Stomach (tissue), 9 donors: Measurements from ENCODE around the gene MUC15. TPM values are rescaled to one million over a fixed set of nuclear protein-coding genes. Genes with fewer than 3 reads are reported as not detected.

ENCODE experiments used
- DNase-seq, 2 donors: peaks; one replicate each; pipeline versions ENCODE4 v3.0.0 to v3.0.0-alpha.2; 2013 to 2019
- H3K27ac ChIP-seq, 5 donors: fragments of 200-600 bp in 4 of 5; sonication (generic) in 4 of 5; one replicate each; pipeline ENCODE4 v1.5.1; 2013 to 2019; ENCODE audit warnings: mild to moderate bottlenecking in 1 of 5, moderate library complexity in 1 of 5
- H3K27me3 ChIP-seq, 3 donors: fragments of 200-600 bp; sonication (generic); one replicate each; pipeline ENCODE4 v1.5.1; 2017 to 2019; ENCODE audit warnings: mixed run types in 1 of 3
- H3K36me3 ChIP-seq, 4 donors: fragments of 200-600 bp; sonication (generic); 1 replicate in 3 of 4; 2 replicates in 1 of 4; pipeline ENCODE4 v1.5.1; 2016 to 2019
- H3K4me1 ChIP-seq, 4 donors: fragments of 200-600 bp; sonication (generic); one replicate each; pipeline ENCODE4 v1.5.1; 2016 to 2019
- H3K4me3 ChIP-seq, 4 donors: fragments of 200-600 bp; sonication (generic) in 3 of 4; one replicate each; pipeline ENCODE4 v1.5.1; 2016 to 2019; ENCODE audit warnings: mild to moderate bottlenecking in 1 of 4
- H3K9me3 ChIP-seq, 4 donors: fragments of 200-600 bp; sonication (generic); one replicate each; pipeline ENCODE4 v1.5.1; 2016 to 2019
- EP300 ChIP-seq: sonication (generic); formaldehyde crosslinking; IDR thresholded peaks from one replicate; pipeline ENCODE4 v1.6.1; 2017; ENCODE audit warnings: antibody characterized with exemption
- POLR2A ChIP-seq, 4 donors: fragments of 450-650 bp; IDR thresholded peaks; one replicate each; pipeline ENCODE4 v1.6.1; 2016; ENCODE audit warnings: antibody characterized with exemption in 4 of 4, control low read depth in 2 of 4, mild to moderate bottlenecking in 1 of 4, moderate library complexity in 1 of 4
- POLR2AphosphoS5 ChIP-seq, 3 donors: sonication (generic); formaldehyde crosslinking; IDR thresholded peaks; one replicate each; pipeline ENCODE4 v1.6.1; 2016; ENCODE audit warnings: antibody characterized with exemption in 3 of 3
- WGBS, 5 donors: extraction: QIAGEN DNeasy Blood & Tissue Kit in 3 of 5; methylation state at CpG; one replicate each; pipeline versions ENCODE4 v1.1.5 to v1.1.7; 2013 to 2018; 5-methylcytosine and 5-hydroxymethylcytosine counted together
- intact Hi-C: fragments of 100-400 bp; cut with DNase I; formaldehyde crosslinking; loops from one replicate; pipeline ENCODE4 v1.15.1; 2023; ENCODE audit warnings: low total_unique reads
- polyA plus RNA-seq, 3 donors: library from polyadenylated mRNA; stranded (reverse); fragments of 200-250 nt; gene quantifications; one replicate each; pipeline ENCODE4 v1.2.3, GENCODE V29; 2013
- total RNA-seq, 5 donors: library from RNA; depleted of rRNA; stranded (reverse); fragments of >200 nt; gene quantifications; one replicate each; pipeline versions ENCODE4 v1.1.0 to v1.2.3, GENCODE V29; 2014 to 2016
- TF ChIP-seq, protein P1 (sequence below), 7 experiments: fragments of 450-650 bp in 4 of 7; fragments of 200-600 bp in 3 of 7; sonication (generic) in 3 of 7; IDR thresholded peaks; one replicate each; pipeline ENCODE4 v1.5.1; 2016 to 2019; ENCODE audit warnings: antibody characterized with exemption in 7 of 7, control low read depth in 2 of 7, mild to moderate bottlenecking in 1 of 7
- donor health status: healthy with polysubstance abuse.
- donor health status: Bipolar disorder and iron deficiency.
- donor health status: healthy.

MUC15 gene
- total and polyA plus RNA-seq, 8 donors, result 1.3 to 3.9 TPM; not detected in 6

DNA sequence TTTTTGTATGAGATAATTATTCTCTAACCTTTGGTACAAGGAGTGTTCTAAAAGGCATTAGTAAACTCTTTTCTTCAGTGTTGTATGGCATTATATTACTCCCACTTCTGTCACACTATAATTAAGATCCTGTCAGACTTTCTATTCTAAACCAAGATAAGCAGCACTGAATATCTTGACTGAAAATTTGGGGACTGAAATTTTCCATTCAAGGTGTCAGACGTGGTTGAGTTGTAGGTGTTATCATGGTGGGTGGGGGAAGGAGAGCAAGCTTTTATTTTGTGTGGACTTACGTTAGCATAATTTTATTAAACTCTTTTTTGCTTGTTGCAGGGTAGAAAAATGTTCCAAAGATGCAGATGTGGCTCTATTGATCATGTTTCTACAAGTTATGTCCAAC is 22.9 kb downstream of the MUC15 start:
- Histone ChIP-seq H3K27ac (no peak overlapping the region), H3K27me3 (no peaks in the 10 kb centered on the region), H3K4me3 (no peak overlapping the region), H3K4me1 (no peaks in the 10 kb centered on the region), H3K36me3 (no peaks in the 10 kb centered on the region), H3K9me3 (no peaks in the 10 kb centered on the region)
- intact Hi-C loops, result no loop called here
- no peak for DNase-seq
- WGBS, 5 donors, result 41 to 50% (median 43%) methylated on average over 2 of the region's 2 CpGs
- TF ChIP-seq, protein P1, sequence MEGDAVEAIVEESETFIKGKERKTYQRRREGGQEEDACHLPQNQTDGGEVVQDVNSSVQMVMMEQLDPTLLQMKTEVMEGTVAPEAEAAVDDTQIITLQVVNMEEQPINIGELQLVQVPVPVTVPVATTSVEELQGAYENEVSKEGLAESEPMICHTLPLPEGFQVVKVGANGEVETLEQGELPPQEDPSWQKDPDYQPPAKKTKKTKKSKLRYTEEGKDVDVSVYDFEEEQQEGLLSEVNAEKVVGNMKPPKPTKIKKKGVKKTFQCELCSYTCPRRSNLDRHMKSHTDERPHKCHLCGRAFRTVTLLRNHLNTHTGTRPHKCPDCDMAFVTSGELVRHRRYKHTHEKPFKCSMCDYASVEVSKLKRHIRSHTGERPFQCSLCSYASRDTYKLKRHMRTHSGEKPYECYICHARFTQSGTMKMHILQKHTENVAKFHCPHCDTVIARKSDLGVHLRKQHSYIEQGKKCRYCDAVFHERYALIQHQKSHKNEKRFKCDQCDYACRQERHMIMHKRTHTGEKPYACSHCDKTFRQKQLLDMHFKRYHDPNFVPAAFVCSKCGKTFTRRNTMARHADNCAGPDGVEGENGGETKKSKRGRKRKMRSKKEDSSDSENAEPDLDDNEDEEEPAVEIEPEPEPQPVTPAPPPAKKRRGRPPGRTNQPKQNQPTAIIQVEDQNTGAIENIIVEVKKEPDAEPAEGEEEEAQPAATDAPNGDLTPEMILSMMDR (IDR thresholded peaks at IDR 0.05), result no peak
- TF ChIP-seq POLR2AphosphoS5 (IDR thresholded peaks at IDR 0.05) (no peak), POLR2A (IDR thresholded peaks at IDR 0.05) (no peak), EP300 (no peak)

DNA sequence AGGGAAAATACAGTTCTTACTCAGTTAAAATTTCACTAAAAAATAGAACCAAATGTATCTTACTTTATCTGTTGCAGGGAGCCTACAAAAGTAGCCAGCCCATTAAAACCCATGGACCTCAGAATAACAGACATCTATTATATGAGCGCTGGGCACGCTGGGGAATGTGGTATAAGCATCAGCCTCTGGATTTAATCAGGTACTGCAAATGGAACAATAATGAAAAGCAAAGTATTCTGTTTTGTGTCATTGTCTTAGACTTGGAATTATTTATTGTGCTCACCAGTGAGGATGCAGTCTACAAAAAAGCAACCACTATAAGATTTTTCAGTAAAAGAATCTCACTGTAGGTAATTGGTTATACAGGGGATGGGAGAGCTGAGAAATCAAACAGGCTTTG is 30.2 kb downstream of the MUC15 start:
- no peaks in the 10 kb centered on the region for H3K9me3 ChIP-seq
- TF ChIP-seq EP300 (no peak), POLR2A (IDR thresholded peaks at IDR 0.05) (no peak), POLR2AphosphoS5 (IDR thresholded peaks at IDR 0.05) (no peak)
- 73 to 88% (median 81%) methylated on average over 2 of the region's 2 CpGs for WGBS, 5 donors
- intact Hi-C loops, result no loop called here
- no peak overlapping the region for H3K27ac ChIP-seq
- no peaks in the 10 kb centered on the region for H3K36me3 ChIP-seq
- no peaks in the 10 kb centered on the region for H3K4me1 ChIP-seq
- DNase-seq, result no peak
- no peaks in the 10 kb centered on the region for H3K27me3 ChIP-seq
- no peak overlapping the region for H3K4me3 ChIP-seq

DNA sequence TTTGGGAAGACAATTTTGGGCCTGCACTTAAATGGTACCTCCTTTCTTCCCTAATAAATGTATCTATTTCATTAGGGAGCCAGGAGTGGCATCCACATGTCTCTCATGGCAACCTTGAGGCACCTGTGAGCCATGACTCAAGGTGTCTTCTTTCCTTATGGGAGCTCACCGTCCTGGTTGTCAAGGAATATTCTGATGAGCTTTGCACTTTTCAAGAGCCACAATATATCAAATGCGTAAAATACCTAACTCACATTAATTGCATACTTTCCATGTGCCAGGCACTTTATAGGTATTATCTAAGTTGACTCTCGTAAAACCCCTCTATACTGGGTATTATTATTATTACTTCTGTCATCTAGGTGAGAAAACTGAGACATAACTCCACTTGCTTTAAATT is 32.5 kb downstream of the MUC15 start:
- 74 to 89% (median 86%) methylated on average over 3 of the region's 3 CpGs for WGBS, 5 donors
- H3K4me3 ChIP-seq, result no peak overlapping the region
- H3K27ac ChIP-seq, result no peak overlapping the region
- H3K27me3 ChIP-seq, result no peaks in the 10 kb centered on the region
- no peaks in the 10 kb centered on the region for H3K36me3 ChIP-seq
- DNase-seq, result no peak
- intact Hi-C loops, result no loop called here
- H3K4me1 ChIP-seq, result no peaks in the 10 kb centered on the region
- H3K9me3 ChIP-seq, result no peaks in the 10 kb centered on the region
- no peak for TF ChIP-seq POLR2AphosphoS5 (IDR thresholded peaks at IDR 0.05)
- TF ChIP-seq EP300, result no peak

DNA sequence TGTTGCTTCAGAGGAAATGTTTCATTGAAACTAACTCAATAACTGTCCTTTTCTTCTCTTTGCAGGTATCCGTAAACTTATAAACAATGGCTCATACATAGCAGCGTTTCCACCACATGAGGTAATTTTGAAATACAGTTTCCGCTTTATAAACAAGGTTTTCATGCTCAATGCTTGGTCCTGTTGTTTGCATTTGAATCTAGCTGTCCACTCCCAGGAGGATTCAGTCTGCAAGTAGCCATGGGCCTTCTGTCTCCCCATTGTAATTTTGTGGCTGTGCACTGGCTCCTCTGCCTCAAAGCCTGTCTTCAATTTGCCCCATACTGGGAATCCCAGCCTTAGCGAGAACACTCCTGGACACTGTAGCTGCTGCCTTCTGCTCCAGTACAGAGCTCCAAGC is 34.7 kb downstream of the MUC15 start:
- Histone ChIP-seq H3K4me3 (no peak overlapping the region), H3K36me3 (no peaks in the 10 kb centered on the region), H3K27ac (no peak overlapping the region), H3K9me3 (no peaks in the 10 kb centered on the region), H3K4me1 (no peaks in the 10 kb centered on the region), H3K27me3 (no peaks in the 10 kb centered on the region)
- WGBS, 5 donors, result 87 to 93% (median 92%) methylated on average over 4 of the region's 4 CpGs
- intact Hi-C loops, result no loop called here
- DNase-seq, result no peak
- TF ChIP-seq EP300, result no peak
- TF ChIP-seq POLR2AphosphoS5 (IDR thresholded peaks at IDR 0.05), result no peak
- TF ChIP-seq, protein P1 (IDR thresholded peaks at IDR 0.05), result no peak
- TF ChIP-seq POLR2A (IDR thresholded peaks at IDR 0.05), result no peak

DNA sequence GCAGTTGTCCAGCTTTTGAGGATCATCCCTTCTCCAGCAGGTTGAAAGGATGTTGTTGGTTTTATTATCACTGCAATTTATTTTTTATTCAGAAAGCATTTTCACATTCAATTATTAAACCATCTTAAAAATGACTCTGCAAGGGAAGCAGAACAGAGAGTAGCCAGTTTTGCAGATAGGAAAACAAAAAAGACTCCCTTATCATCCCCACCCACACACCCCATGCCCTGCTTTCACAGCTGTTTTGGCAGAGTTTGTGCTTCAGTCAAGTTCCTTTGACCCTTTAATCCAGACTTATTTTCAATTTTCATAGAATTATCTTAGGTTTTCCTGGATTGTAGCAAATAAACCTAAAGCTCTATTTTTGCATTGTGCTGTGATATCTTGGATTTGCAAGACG is 44.4 kb downstream of the MUC15 start:
- no peak for DNase-seq

More for the DNA sequence above, 44.4 kb downstream of the MUC15 start:
- H3K27me3 ChIP-seq, result no peaks in the 10 kb centered on the region
- no peak overlapping the region for H3K27ac ChIP-seq
- H3K4me1 ChIP-seq, result no peaks in the 10 kb centered on the region
- H3K9me3 ChIP-seq, result no peaks in the 10 kb centered on the region
- H3K36me3 ChIP-seq, result no peaks in the 10 kb centered on the region
- 16 to 40% (median 20%) methylated on average over 1 of the region's 1 CpG for WGBS, 5 donors
- intact Hi-C loops, result no loop called here
- H3K4me3 ChIP-seq, result no peak overlapping the region
- TF ChIP-seq EP300 (no peak), POLR2A (IDR thresholded peaks at IDR 0.05) (no peak), POLR2AphosphoS5 (IDR thresholded peaks at IDR 0.05) (no peak)
- TF ChIP-seq, protein P1 (IDR thresholded peaks at IDR 0.05), result no peak
